HG02610 (cell line): ENCODE results near the gene CDHR2.

Source experiments
- ATAC-seq: cut with Tn5 transposase; IDR thresholded peaks from one replicate; pipeline ENCODE4 v1.9.1; 2021; ENCODE audit warnings: mild to moderate bottlenecking, moderate library complexity; ENCODE audit not compliant: unreplicated experiment

The CDHR2 gene

DNA sequence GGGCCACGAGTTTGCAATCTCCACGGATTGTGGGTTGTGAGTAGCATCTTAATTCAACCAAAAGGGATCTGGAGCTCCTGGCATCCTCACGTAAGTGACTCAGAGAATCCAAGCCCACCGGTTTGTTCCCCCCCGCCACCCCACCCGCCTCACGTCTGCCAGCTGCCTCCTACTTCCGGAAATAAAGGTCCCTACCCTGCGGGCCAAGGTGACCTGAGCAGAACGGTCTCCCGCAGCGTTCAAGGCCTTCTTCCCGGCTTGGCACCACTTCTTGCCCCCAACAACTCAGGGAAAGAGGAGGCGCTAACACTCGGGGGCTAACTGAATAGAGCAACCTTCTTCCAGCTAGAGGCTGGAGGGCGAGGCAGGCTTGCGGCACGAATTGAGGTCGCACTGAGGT, 69.6 kb downstream of the CDHR2 start:
- ATAC-seq, result no peak

DNA sequence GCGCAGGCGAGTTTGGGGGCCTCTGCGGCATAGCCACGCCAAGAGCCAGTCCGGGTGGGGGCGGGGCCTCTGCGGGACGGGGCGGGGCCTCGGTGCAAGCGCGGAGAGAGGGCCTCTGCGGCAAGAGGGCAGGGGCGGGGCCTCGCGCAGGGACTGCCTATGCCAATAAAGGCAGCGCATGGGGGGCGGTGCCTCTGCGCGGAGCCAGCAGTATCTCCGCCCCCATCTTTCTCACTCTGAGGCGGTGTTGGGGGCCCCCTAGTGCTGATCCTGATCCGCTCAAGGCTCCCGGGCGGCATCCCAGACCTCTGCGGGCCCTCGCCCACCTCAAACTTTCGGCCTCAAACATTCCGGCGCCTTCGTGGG, 70.0 kb downstream of the CDHR2 start:
- ATAC-seq, result peak; percentile 65

DNA sequence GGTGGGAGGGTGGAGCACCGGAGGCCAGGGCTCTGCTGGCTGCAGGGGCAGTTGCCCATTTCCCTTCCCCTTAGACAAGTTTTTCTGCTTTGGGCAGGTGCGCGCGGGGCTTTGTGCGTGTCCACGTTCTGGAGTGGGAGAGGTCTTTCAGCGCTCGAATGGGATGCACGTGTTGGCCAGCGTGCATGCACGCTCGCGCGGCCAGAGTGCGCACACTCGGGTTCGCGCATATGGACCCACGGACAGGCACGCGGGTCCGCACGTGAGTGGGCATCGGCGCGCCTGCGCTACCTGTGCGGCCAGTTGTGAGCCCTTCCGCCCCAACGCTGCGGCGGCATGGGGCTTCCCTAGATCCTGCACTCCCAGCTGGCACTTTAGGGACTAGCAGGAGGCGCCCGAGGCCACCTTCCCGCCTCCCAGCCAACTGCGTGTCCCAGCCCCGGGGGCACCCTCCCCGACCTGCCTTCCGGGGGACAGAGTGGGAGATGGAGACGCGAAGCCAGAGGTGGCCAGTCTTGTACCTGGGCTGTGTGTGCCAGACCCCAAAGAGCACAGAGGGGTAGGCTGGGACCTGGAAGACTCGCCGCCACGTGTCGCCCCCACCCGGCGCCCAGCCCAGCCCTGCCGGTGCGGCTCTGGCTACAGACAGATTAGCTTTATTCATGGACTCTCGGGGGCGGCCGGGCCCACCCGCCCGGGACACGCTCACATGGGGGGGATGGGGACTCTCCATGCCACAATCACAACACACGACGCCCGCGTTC, 70.6 kb downstream of the CDHR2 start:
- ATAC-seq, result no peak

DNA sequence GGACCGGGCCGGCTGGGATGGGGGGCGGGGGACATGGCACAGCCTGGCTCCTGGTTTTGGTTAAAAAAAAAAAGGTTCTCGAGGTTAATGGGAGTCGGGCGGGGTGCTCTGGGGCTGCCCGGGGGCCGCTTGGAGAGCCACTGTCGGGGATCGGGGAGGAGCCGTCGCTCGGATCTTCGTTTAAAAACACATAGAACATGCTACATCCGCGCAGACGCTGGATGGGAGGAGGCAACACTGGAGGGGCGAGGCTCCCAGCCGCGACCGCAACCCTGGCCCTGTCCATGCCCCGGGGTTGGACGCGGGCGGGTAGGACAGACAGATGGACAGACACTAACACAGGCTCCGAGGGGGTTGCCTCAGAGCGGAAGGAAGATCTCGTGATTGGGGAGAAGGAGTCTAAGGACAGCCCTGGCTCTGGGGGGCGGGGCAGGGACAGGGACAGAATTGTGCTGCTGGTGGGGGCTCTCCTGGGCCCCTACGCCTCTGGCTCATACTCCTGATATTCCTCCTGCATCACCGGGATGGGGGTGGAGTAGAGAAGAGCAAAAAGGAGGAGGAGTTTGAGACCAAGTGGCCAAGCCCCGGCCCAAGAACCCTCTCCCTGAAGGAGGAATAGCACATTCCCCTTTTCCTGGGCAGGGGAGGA, 71.3 kb downstream of the CDHR2 start:
- ATAC-seq, result no peak

DNA sequence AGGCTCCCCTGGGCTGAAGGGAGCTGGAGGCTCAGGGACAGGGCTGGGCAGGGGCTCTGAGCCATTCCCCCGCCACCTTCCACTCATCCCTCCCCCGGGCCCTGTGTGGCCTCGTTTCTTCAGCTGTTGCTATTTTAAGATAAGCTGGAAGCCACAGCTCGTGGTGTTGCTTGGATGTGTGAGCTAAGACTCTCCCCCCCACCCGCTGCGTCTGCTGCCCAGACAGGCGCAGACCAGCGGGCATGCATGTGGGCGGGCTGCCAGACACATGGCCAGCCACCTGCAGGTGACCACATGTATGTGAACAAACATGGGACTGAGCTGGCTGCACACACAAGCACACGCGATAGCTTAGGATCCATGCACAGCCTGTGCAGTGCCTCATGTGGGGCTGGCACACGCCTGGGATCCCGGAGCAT, 72.5 kb downstream of the CDHR2 start:
- ATAC-seq, result no peak

DNA sequence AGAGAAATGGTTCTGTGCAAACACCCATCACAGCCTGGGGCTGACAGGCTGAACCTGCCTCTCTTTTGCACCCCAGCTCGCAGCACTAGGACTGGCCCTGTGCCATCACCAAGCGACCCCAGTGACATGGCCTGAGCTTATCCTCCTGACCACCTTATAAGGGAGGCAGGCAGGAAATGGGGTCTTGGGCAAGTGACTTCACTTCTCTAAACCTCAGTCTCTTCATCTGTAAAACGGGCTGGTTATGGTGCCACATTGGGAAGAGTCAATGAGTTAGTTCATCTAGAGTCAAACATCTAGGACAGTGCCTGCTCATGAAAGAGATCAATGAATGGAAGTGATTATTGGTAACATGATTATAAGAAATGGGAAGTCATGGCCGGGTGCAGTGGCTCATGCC, 75.0 kb downstream of the CDHR2 start:
- no peak for ATAC-seq

DNA sequence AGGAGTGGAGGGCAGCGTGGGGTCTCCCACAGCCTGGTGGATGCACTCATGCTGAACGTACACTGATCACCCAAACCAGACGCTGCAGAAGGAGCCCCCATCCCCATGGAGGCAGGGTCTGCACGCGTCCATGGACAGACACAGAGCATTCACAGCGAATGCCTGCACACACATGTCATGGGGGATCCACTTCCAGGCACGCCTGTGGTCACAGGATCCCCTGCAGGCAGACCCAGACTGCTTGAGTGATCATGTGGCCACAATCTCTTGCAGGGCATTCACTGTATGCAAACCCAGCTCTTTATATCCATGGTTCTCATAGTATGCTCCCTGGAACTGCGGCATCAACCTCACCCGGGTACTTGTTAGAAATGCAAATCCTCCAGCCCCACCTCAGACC, 75.8 kb downstream of the CDHR2 start:
- no peak for ATAC-seq

DNA sequence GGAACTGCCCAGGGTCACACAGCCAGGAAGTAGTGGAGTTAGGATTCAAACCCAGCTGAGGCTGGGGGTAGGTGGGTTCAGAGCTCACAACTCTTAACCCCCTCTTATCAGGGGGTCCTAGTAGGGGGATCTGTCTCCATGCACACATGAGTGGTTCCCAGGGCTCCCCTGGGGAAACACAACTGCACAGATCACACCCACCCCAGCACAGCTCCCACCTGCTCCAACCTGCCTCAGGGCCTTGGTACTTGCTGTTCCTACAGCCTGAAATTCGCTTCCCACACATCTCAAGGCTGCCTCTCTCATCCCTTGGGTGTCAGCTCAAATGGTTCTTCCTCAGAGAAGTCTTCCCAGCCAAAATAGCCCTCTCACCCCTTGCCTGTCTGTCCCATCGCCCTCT, 76.4 kb downstream of the CDHR2 start:
- ATAC-seq, result no peak

DNA sequence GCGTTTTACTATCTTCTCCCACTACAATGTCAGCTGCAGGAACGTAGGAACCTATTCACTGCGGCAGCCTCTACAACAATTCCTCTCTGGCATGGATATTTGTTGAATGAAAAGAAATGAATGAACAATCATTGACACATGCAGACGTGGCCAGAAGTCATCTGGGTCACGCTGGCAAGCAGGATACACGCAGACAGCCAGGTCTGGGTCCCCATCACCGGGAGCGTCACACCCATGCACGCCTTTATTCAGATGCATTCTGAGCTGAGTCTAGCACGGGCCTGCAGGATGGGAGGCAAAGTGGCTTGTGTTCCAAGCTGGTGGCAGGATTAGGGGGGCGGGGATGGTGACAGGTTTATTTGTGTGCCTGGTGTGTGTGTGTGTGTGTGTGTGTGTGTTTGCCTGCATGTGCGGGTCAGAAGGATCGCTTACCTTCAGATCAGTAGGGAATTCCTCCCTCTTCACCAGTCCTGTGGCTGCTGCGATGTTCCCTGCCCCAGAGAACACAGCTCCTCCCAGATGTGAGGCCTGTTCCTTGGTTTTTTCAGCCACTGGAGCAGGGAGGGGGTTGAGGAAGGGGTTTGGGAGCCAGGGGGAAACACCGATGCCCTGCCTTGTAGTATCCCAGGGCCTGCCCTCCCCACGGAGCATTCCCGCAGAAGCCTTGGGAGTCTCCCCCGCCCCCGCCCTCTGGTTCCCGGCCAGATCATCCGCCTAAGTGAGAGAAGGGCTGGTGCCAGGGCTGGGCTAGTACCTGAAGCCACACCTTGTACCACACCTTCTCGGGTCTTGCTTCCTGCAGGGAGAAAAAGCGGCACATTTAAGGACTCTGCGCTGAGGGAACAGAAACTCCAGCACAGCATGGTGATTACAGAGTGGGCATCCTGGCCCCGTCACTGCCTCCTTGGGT, 77.1 kb downstream of the CDHR2 start:
- ATAC-seq, result no peak

DNA sequence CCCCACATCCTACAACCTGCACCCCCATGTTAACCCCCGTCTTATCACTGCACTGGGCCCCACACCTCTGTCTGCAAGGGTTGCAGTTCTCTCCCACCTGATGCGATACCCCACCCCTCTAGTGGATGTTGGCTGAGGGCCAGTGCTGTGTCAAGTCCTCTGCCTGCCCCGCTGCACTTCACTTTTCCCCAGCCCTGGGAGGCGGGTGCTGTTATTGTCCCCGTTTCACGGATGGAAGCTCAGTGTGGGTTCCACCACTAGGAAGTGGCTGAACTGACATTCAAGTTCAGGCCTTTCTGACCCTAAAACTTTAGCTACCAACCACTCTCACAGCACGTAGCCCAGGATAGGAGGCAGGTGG, 77.7 kb downstream of the CDHR2 start:
- ATAC-seq, result no peak

DNA sequence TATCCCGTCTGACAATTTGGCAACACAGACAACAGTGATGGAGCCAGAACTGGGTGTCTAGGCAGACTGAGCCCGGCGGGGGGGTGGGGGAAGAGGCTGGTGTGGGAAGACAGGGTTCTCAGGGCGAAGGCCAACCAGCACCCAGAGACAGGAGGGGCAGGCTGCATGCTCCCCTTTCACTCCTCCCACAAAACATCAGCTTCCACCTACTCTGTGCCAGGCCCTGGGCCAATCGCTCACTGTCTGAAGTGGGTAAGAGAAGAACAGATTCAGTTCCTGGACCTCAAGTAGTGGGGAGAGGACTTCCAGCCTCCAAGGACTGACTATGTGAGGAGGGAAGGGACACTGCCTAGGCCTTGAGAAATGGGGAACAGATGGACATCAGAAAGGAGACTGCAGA, 78.4 kb downstream of the CDHR2 start:
- no peak for ATAC-seq

DNA sequence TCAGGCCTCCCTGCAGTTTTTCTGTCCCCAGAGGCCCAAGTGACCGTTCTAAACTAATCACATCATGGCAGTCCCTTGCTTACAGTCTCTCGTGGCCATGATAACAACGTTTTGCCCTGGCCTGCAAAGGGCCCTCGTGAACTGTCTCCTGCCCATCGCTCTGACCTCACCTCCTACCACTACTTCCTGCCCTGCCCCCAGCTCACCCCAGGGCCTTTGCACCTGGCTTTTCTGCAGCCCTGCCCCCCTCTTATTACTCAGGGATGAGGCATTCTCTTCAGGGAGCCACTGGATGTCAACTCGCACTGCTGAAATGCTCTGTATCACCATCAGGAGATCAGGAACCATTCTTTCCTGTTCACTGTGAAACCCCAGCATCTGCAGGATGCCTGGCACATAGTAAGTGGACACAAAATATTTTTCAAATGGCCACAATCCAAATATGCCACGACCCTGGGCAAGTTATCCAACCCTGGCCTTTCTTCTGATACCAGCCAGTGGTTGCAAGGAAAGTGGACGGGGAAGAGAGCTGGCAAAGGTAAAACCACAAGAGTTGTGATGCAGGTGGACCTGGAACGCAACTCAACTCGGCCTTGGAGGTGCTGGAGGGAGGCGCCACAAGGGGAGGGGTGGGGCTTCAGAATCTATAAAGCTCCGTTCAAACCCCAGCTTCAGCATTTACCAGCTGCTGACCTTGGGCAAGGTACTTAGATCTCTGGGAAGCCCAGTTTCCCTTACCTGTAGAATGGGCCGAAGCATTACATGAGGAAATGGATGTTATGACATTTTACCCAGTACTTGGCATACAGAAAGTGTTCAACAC, 79.5 kb downstream of the CDHR2 start:
- no peak for ATAC-seq

DNA sequence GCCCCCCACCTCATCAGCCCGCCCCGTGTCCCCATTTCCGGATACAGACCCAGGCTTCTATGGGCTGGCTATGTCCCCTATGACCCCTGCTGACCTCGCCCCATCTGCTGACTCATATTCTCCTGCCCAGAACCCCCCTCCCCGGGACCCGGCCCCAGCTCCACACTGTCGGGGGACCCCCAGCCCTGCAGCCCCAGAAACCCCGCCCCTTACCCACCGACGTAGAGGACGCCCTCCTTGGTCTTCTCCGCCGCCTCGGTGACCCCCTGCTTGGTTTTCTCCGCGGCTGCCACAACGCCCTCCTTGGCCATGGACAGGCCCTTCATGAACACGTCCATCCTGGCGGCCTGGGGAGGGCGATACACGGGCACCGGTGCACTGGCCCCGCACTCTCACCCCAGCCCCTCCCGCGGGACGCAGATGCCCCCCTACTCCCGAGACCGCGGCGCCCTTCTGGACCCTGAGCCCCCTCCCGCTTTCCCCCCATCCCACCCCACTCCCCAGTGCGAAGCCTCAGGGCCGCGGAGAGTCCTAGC, 80.2 kb downstream of the CDHR2 start:
- no peak for ATAC-seq

DNA sequence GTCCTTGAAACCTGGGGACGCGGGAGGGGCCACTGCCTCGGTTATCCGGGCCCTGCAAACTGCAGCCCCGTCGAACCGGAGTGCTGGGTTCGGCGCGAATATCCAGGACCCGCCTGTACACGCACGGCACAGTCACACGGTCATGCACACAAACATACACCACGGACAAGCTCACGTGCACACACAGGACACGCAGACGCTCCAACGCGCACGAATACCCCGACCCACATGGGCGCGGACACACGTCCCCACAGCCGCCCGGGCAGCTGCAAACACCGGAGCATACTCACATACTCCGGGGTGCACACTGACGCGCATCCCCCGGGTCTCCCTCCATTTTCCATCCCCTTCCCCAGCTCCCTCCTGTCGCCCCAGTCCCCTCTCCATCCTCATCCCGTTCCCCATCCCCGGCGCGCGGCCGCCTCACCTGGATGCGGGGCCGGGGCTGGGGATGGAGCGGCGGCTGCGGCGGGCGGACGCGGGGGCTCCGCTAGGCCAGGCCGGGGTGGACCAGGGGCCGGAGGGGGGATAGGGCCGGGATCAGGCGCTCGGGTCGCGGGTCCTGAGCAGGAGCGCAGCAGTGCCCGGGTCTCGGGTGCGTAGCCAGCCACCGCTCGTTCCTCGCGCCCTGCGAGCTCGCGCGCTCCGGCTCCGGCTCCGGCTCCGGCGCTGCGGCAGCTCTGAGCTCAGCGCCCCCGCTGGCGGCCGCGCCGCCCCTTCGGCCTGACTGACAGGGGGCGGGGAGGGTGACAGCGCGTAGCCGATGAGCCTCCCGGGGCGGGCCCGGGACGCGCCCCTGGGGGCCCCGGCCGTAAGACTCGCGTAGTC, 80.9 kb downstream of the CDHR2 start, which contains the start of the genes EIF4E1B and SNCB:
Gene EIF4E1B (plus strand): TSS at position 823 of the 828 bp plus-strand sequence. CDS start 12,113 bp downstream, outside the sequence.
Gene SNCB (minus strand): TSS at position 682 of the 828 bp plus-strand sequence. CDS start 880 bp downstream, outside the sequence.
- ATAC-seq, result no peak

DNA sequence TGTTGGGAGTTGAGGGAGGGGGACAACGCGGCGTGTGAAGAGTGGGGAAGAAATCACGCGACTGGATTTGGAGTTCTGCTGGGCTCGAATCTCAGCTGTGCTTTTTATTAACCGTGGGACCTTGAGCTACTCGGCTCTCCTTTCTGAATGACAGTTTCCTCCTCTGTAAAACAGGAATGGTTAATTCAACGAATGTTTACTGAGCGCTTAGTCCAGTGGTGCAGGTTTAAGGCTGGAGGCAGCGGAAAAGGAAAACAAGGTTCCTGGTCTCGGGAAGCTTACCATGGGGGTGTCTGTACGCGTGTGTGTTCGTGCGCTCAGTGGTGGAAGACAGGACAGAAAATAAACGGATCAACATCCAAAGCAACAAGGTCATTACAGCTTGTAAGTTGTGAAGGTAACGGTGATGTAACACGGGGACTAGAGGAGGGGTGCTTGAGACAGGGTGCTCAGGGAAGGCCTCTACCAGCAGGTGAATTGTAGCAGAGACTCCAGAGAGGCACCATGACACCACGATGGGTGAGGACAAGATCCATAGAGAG, 81.6 kb downstream of the CDHR2 start:
- ATAC-seq, result no peak

DNA sequence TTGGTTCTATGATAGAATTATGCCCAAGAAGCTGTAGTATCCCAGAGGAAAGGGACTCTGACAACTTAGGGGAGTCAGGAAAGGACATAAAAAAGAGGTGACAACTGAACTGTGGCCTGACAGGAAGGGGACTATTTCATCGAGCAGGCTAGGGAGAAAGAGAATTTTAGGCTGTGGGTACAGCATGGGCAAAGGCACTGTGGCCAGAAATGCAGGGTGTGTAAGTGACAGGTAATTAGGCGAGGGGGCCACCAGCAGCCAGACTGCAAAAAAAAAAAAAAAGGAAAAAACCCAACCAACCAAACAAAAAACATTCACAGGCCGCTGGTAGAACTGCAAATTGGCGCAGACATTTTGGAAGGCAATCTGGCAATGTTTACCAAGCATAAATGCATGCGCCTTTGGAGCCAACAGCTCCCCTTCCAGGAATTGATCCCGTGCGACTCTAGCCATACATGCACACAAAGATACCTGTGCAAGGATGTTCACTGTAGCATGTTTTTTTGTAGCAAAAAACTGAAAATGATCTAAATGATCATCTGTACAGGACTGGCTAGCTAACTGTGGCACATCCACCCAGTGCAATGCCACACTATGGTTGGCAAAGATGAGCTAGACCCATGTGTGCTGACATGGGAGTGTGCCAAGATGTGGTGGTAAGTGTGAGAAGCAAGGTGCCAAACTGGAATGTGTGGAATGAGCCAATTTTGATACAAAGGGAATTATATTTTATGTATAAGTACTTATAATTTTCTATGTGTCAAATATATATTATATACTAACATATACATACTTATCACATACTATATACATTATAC, 82.5 kb downstream of the CDHR2 start:
- no peak for ATAC-seq

DNA sequence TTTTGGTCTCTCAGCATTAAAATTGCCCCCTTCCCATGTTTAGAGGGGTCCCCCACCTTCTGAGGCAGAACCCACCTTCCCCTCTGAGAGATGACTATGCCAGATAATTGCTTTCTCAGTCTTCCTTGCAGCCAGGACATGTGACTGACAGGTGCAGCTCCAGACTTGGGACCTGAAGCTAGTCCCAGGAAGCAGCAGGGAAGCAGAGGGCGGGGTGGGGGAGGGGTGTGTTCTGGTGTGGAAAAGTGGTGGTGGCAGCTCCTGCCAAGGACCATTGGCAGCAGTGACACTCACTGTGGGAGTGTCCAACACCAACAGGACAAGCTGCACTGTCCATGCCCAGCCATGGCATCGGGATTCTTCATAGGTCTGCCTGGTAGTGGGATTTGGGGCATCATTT, 83.6 kb downstream of the CDHR2 start:
- no peak for ATAC-seq

DNA sequence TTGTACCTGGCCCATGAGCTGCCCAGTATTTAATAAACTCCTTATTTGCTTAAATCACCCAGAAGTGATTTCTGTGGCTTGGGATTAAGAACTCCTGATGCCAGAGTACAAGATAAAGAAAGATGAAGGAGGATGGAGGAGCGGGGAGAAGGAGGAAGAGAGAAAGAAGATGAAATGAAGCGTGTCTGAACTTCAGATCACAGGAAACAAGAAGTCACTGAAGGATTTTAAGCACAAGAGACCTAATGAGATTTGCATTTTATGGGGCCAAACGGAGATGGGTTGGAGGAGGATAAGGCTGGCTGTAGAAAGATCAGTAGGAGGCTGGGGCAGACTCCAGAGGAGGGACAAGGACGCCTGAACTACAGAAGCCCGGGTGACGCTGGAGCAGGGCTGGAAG, 84.5 kb downstream of the CDHR2 start:
- no peak for ATAC-seq
